Right atrium auricular region (tissue), 2 donors: ENCODE data around the gene UGT2A3. TPM values are rescaled to one million over a fixed set of nuclear protein-coding genes. Genes with fewer than 3 reads are reported as not detected.

ENCODE experiments used
- DNase-seq: peaks from one replicate; pipeline ENCODE4 v3.0.0-alpha.2; 2019; ENCODE audit warnings: low spot score
- H3K27ac ChIP-seq, 2 donors: fragments of 200-600 bp; sonication (generic); 1 replicate in 1 of 2; 2 replicates in 1 of 2; pipeline ENCODE4 v1.5.1; 2016 to 2019
- H3K27me3 ChIP-seq, 2 donors: fragments of 200-600 bp; sonication (generic); one replicate each; pipeline versions ENCODE4 v1.5.1 to v1.6.0; 2017 to 2019
- H3K36me3 ChIP-seq: fragments of 200-600 bp; sonication (generic); one replicate; pipeline ENCODE4 v1.5.1; 2016
- H3K4me1 ChIP-seq, 2 donors: fragments of 200-600 bp; sonication (generic); one replicate each; pipeline versions ENCODE4 v1.5.1 to v1.6.0; 2017 to 2019
- H3K4me3 ChIP-seq, 2 donors: fragments of 200-600 bp; sonication (generic); 1 replicate in 1 of 2; 2 replicates in 1 of 2; pipeline ENCODE4 v1.5.1; 2017 to 2019; ENCODE audit warnings: mild to moderate bottlenecking in 1 of 2, moderate library complexity in 1 of 2
- H3K9me3 ChIP-seq, 2 donors: fragments of 200-600 bp; sonication (generic); one replicate each; pipeline ENCODE4 v1.5.1; 2019
- CTCF ChIP-seq, 2 donors: fragments of 200-600 bp; sonication (generic); IDR thresholded peaks; one replicate each; pipeline ENCODE4 v1.5.1; 2019; ENCODE audit warnings: antibody characterized with exemption in 2 of 2
- total RNA-seq, 2 donors: library from RNA; depleted of rRNA; stranded (reverse); fragments of >200 nt; gene quantifications; one replicate each; pipeline ENCODE4 v1.1.0, GENCODE V29; 2016

Gene UGT2A3
- total RNA-seq, 2 donors from 2014 or later: not detected

- no peak for TF ChIP-seq CTCF (IDR thresholded peaks at IDR 0.05)
- Histone ChIP-seq H3K36me3 (no peaks in the 10 kb centered on the region), H3K9me3 (no peaks in the 10 kb centered on the region), H3K27ac (no peak overlapping the region), H3K4me3 (no peak overlapping the region), H3K27me3 (no peaks in the 10 kb centered on the region), H3K4me1 (no peaks in the 10 kb centered on the region)
- DNase-seq: no peak
These were observed 392 bp upstream of the UGT2A3 start for GRCh38 chr4:68951806-68952585.

GRCh38 chr4:68950033-68950432 lies 1.6 kb downstream of the UGT2A3 start:
- TF ChIP-seq CTCF (IDR thresholded peaks at IDR 0.05): no peak
- no peak overlapping the region for H3K27ac ChIP-seq
- no peaks in the 10 kb centered on the region for H3K36me3 ChIP-seq
- H3K9me3 ChIP-seq: no peaks in the 10 kb centered on the region
- no peaks in the 10 kb centered on the region for H3K27me3 ChIP-seq
- H3K4me3 ChIP-seq: no peak overlapping the region
- DNase-seq: no peak
- H3K4me1 ChIP-seq: no peaks in the 10 kb centered on the region

- Histone ChIP-seq H3K27ac (no peak overlapping the region), H3K4me1 (no peaks in the 10 kb centered on the region)
These were observed 2.6 kb downstream of the UGT2A3 start for GRCh38 chr4:68948985-68949384.

GRCh38 chr4:68948044-68948743 lies 3.4 kb downstream of the UGT2A3 start:
- Histone ChIP-seq H3K27ac (no peak overlapping the region), H3K9me3 (no peaks in the 10 kb centered on the region), H3K4me1 (no peaks in the 10 kb centered on the region), H3K36me3 (no peaks in the 10 kb centered on the region), H3K4me3 (no peak overlapping the region), H3K27me3 (no peaks in the 10 kb centered on the region)
- no peak for DNase-seq
- no peak for TF ChIP-seq CTCF (IDR thresholded peaks at IDR 0.05)

More at GRCh38 chr4:68948985-68949384, 2.6 kb downstream of the UGT2A3 start:
- Histone ChIP-seq H3K4me3 (no peak overlapping the region), H3K36me3 (no peaks in the 10 kb centered on the region), H3K27me3 (no peaks in the 10 kb centered on the region), H3K9me3 (no peaks in the 10 kb centered on the region)
- no peak for DNase-seq
- no peak for TF ChIP-seq CTCF (IDR thresholded peaks at IDR 0.05)

GRCh38 chr4:68929076-68929737 lies 22.4 kb downstream of the UGT2A3 start:
- Histone ChIP-seq H3K27ac (no peak overlapping the region), H3K27me3 (no peaks in the 10 kb centered on the region), H3K9me3 (peaks cover 0 to 7% of the 10 kb centered on the region in 2 donors), H3K4me1 (no peaks in the 10 kb centered on the region), H3K36me3 (no peaks in the 10 kb centered on the region), H3K4me3 (no peak overlapping the region)
- no peak for TF ChIP-seq CTCF (IDR thresholded peaks at IDR 0.05)
- DNase-seq: no peak
